T-cell (primary cell): ENCODE data around the gene ANO1. TPM values are rescaled to one million over a fixed set of nuclear protein-coding genes. Genes with fewer than 3 reads are reported as not detected.
"Not testable (repeated sequence)": the region's sequence is repeated elsewhere in the genome, so short reads cannot be mapped to it uniquely, and the experiment has no call there.

Experiments
- ATAC-seq, 4 experiments: fragments of 200-7000 bp in 3 of 4; fragments of 150-1000 bp in 1 of 4; cut with Tn5 transposase; replicated peaks in 1 of 4; 1 replicate in 3 of 4; 2 replicates in 1 of 4; pipeline ENCODE4 v1.10.0; 2021; ENCODE audit warnings: moderate library complexity in 3 of 4, mild to moderate bottlenecking in 2 of 4, moderate number of reproducible peaks in 1 of 4
- CTCF ChIA-PET, 2 donors: fragments of 300-600 bp; sonication (Branson Sonifier 250); formaldehyde crosslinking; loops; one replicate each; lab custom pipeline; 2022; ENCODE audit warnings: antibody characterized with exemption in 2 of 2; lab: Charles Lee
- POLR2A ChIA-PET, 2 donors: fragments of 300-600 bp; sonication (Branson Sonifier 250); formaldehyde crosslinking; loops; one replicate each; lab custom pipeline; 2022; ENCODE audit warnings: antibody characterized with exemption in 2 of 2; lab: Charles Lee
- DNase-seq, 35 experiments: peaks; one replicate each; pipeline versions ENCODE4 v3.0.0 to v3.0.0-alpha.2; 2013 to 2023
- H3K27ac ChIP-seq: one replicate; pipeline ENCODE4 v1.5.1; 2013; ENCODE audit warnings: low read length
- H3K27me3 ChIP-seq, 2 experiments: replicated peaks in 1 of 2; 1 replicate in 1 of 2; 2 replicates in 1 of 2; pipeline versions ENCODE4 v1.6.1 to v1.7.0; 2013; ENCODE audit warnings: low read length in 1 of 2, mixed read lengths in 1 of 2; ENCODE audit not compliant: control insufficient read depth in 2 of 2, insufficient read depth in 2 of 2; ENCODE audit errors: extremely low read depth in 1 of 2
- H3K36me3 ChIP-seq, 2 donors: 1 replicate in 1 of 2; 2 replicates in 1 of 2; pipeline versions ENCODE4 v1.6.1 to v1.7.0; 2013; ENCODE audit warnings: low read length in 1 of 2; ENCODE audit not compliant: control insufficient read depth in 2 of 2, insufficient read depth in 1 of 2; ENCODE audit errors: extremely low read depth in 1 of 2
- H3K4me1 ChIP-seq, 2 experiments: 1 replicate in 1 of 2; 2 replicates in 1 of 2; pipeline versions ENCODE4 v1.6.1 to v1.7.0; 2013; ENCODE audit warnings: low read length in 2 of 2, mixed read lengths in 1 of 2; ENCODE audit not compliant: insufficient read depth in 2 of 2, control insufficient read depth in 1 of 2; ENCODE audit errors: extremely low read depth in 1 of 2
- H3K4me3 ChIP-seq, 2 donors: 1 replicate in 1 of 2; 2 replicates in 1 of 2; pipeline versions ENCODE4 v1.5.1 to v1.7.0; 2013; ENCODE audit warnings: mild to moderate bottlenecking in 2 of 2, low read length in 1 of 2, moderate library complexity in 1 of 2; ENCODE audit not compliant: control insufficient read depth in 1 of 2; ENCODE audit errors: extremely low read depth in 1 of 2
- H3K9me3 ChIP-seq: 2 replicates; pipeline ENCODE4 v1.7.0; 2013
- H3K27ac Mint-ChIP-seq, 2 donors: one replicate each; pipeline ENCODE4 v1.8.0; 2020 to 2021; ENCODE audit warnings: mild to moderate bottlenecking in 2 of 2, mixed read lengths in 2 of 2
- H3K27me3 Mint-ChIP-seq, 2 donors: one replicate each; pipeline ENCODE4 v1.8.0; 2021 to 2022; ENCODE audit warnings: mixed read lengths in 2 of 2
- H3K36me3 Mint-ChIP-seq: one replicate; pipeline ENCODE4 v1.8.0; 2021; ENCODE audit warnings: mixed read lengths
- H3K4me1 Mint-ChIP-seq, 3 donors: one replicate each; pipeline ENCODE4 v1.8.0; 2020 to 2022; ENCODE audit warnings: mixed read lengths in 3 of 3, mild to moderate bottlenecking in 1 of 3
- H3K4me3 Mint-ChIP-seq, 3 donors: one replicate each; pipeline ENCODE4 v1.8.0; 2020 to 2022; ENCODE audit warnings: mild to moderate bottlenecking in 3 of 3, mixed read lengths in 3 of 3, moderate library complexity in 3 of 3
- H3K9me3 Mint-ChIP-seq, 3 donors: one replicate each; pipeline ENCODE4 v1.8.0; 2020 to 2022; ENCODE audit warnings: mixed read lengths in 3 of 3
- WGBS: methylation state at CpG from one replicate; pipeline ENCODE4 v1.1.5; 2013; ENCODE audit warnings: missing lambda C conversion rate; ENCODE audit not compliant: insufficient coverage; 5-methylcytosine and 5-hydroxymethylcytosine counted together
- total RNA-seq, 35 experiments: library from RNA in 6 of 35; stranded (reverse) in 6 of 35; fragments of 120-200 nt in 1 of 35; gene quantifications; one replicate each; pipeline versions ENCODE4 v1.2.1 to v1.2.4 and lab custom pipeline; 2013 to 2026

Gene ANO1
- total RNA-seq, 5 donors from 2014 or later (not counting 1 experiment from before 2014, with no cell fraction given), result 0.19 to 0.38 (median 0.33) TPM; not detected in 2

DNA sequence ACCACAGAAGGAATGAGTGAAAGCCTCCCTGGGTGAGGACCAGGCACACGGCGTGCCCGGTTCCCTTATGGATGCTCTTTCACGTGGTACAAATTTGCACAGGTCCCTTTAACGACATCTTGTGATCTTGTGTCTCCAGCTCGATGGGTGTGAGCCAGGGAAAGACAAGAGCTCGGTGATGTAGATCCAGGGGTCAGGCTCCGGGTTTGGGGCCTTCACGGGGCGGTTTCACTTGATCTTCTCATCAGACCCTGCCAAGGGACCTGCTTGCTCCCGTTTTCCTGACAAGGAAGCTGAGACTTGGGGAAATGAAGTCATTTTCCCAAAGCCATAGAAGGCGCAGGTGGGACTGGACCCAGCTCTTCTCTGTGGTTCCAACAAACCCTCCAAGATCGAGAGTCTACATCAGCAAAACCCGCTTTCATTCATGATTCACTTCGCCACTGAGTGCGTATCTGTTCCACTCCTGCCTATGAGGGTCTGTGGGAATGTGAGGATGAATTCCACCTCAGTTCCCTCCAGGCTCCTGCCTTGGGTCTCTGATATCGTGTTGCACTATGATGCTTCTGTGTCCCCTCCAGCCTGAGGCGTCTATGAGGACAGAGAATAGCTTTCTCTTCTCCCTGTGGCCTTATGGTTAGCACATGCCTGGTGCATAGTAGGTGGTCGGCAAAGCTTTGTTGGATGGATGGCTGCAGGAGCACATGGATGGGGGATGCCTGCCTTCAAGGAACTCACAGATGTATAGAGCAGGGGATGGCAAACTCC lies 45.0 kb upstream of the ANO1 start:
- no peak overlapping the region for H3K4me3 ChIP-seq
- Mint-ChIP-seq H3K27me3 (peaks cover 14 to 17% of the 10 kb centered on the region in 2 donors), H3K27ac (no peak overlapping the region), H3K9me3 (peaks cover under 1 to 7% (median under 1%) of the 10 kb centered on the region in 3 donors), H3K4me1 (no peaks in the 10 kb centered on the region), H3K36me3 (no peaks in the 10 kb centered on the region), H3K4me3 (no peak overlapping the region)
- 85% methylated on average over 13 of the region's 19 CpGs for WGBS
- no peaks in the 10 kb centered on the region for H3K4me1 ChIP-seq
- H3K9me3 ChIP-seq, result no peaks in the 10 kb centered on the region
- ChIA-PET POLR2A (interaction anchor here in 1 of 2 donors (0.7 kb wide), 1 partner anchor 15 kb away, joined by 3 read pairs; no protein-coding TSS in a partner anchor), CTCF (no interaction called here)
- no peak overlapping the region for H3K27ac ChIP-seq
- ATAC-seq, result no peak
- DNase-seq, result no peak
- peaks cover 0 to 30% of the 10 kb centered on the region in 2 experiments for H3K27me3 ChIP-seq
- H3K36me3 ChIP-seq, result no peaks in the 10 kb centered on the region

DNA sequence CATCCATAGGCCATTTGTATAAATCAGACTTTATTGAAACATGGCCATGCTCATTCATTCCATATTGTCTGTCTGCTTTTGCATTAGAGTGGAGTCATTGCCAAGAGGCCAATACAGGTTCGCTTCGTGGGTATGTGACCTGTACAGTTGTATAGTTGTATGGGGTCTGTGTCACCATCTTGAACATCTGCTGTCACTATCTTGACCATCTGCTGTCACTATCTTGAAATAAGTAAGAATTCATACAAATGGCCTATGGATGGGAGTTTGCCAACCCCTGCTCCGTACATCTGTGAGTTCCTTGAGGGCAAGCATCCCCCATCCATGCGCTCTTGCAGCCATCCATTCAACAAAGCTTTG lies 44.4 kb upstream of the ANO1 start:
- Mint-ChIP-seq H3K36me3 (no peaks in the 10 kb centered on the region), H3K27me3 (peaks cover 14 to 22% of the 10 kb centered on the region in 2 donors), H3K27ac (no peak overlapping the region), H3K4me1 (no peaks in the 10 kb centered on the region), H3K9me3 (peaks cover 3 to 11% (median 6%) of the 10 kb centered on the region in 3 donors), H3K4me3 (no peak overlapping the region)
- 67% methylated on average over 1 of the region's 4 CpGs for WGBS
- no peaks in the 10 kb centered on the region for H3K9me3 ChIP-seq
- no peak overlapping the region for H3K27ac ChIP-seq
- H3K36me3 ChIP-seq, result no peaks in the 10 kb centered on the region
- H3K4me3 ChIP-seq, result no peak overlapping the region
- ChIA-PET CTCF (no interaction called here), POLR2A (no interaction called here)
- no peak for DNase-seq
- no peak for ATAC-seq
- H3K27me3 ChIP-seq, result peaks cover 0 to 29% of the 10 kb centered on the region in 2 experiments
- H3K4me1 ChIP-seq, result no peaks in the 10 kb centered on the region

DNA sequence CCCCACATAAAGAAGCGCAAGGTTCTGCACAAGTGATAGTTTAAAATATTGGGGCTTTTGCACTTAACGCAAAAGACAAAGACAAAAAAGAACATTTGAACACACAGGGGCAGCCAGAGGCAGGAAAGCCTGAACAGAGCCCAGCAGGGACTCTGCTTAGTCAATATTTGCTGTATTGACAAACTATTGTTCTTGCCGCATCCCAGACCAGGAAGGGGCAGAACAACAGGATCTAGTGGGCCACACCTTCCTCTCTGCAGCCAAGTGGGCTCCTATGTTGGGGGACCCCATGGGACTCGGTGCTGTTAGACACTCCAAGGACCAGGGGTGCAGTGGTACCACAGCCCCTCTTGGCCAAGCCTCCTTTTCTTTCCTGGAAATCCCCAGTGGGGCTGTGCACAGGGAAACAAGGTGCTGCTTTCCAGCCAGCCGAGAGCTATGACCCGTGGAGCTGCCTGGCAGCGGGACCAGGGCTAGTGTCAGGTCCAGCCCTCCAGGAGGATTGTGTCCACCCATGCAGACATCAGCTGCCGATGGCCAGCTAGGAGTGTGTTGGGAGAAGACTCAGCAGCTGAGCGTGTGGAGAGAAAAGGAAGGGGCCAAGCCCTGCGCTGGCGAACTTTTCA lies 43.3 kb upstream of the ANO1 start:
- no peak for ATAC-seq
- Histone ChIP-seq H3K9me3 (peaks cover 2% of the 10 kb centered on the region), H3K4me3 (no peak overlapping the region), H3K36me3 (no peaks in the 10 kb centered on the region), H3K27ac (no peak overlapping the region), H3K4me1 (no peaks in the 10 kb centered on the region), H3K27me3 (peaks cover 0 to 25% of the 10 kb centered on the region in 2 experiments)
- CTCF ChIA-PET, result no interaction called here
- Mint-ChIP-seq H3K9me3 (peaks cover 3 to 14% (median 7%) of the 10 kb centered on the region in 3 donors), H3K27me3 (peaks cover 16 to 23% of the 10 kb centered on the region in 2 donors), H3K36me3 (no peaks in the 10 kb centered on the region), H3K27ac (no peak overlapping the region), H3K4me1 (no peaks in the 10 kb centered on the region), H3K4me3 (no peak overlapping the region)
- POLR2A ChIA-PET, result no interaction called here
- WGBS, result 61% methylated on average over 3 of the region's 11 CpGs
- DNase-seq, result no peak

DNA sequence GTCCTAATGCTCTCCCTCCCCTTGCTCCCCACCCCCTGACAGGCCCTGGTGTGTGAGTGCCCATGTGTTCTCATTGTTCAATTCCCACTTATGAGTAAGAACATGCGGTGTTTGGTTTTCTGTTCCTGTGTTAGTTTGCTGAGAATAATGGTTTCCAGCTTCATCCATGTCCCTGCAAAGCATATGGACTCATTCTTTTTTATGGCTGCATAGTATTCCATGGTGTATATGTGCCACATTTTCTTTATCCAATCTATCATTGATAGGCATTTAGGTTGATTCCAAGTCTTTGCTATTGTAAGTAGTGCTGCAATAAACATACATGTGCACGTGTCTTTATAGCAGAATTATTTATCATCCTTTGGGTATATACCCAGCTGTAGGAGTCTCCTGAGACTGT lies 42.5 kb upstream of the ANO1 start:
- H3K4me3 Mint-ChIP-seq, DNase-seq, H3K36me3 ChIP-seq, H3K27ac ChIP-seq, H3K4me3 ChIP-seq, ATAC-seq, CTCF ChIA-PET, H3K4me1 ChIP-seq, H3K4me1 Mint-ChIP-seq, H3K36me3 Mint-ChIP-seq, H3K27ac Mint-ChIP-seq, POLR2A ChIA-PET, H3K9me3 ChIP-seq: not testable (repeated sequence)
- H3K27me3 ChIP-seq, result peaks cover 0 to 24% of the 10 kb centered on the region in 2 experiments
- WGBS, result no CpG with 5 or more reads among the region's 2 CpGs
- H3K27me3 Mint-ChIP-seq, result peaks cover 24 to 27% of the 10 kb centered on the region in 2 donors
- peaks cover 3 to 14% (median 7%) of the 10 kb centered on the region in 3 donors for H3K9me3 Mint-ChIP-seq

DNA sequence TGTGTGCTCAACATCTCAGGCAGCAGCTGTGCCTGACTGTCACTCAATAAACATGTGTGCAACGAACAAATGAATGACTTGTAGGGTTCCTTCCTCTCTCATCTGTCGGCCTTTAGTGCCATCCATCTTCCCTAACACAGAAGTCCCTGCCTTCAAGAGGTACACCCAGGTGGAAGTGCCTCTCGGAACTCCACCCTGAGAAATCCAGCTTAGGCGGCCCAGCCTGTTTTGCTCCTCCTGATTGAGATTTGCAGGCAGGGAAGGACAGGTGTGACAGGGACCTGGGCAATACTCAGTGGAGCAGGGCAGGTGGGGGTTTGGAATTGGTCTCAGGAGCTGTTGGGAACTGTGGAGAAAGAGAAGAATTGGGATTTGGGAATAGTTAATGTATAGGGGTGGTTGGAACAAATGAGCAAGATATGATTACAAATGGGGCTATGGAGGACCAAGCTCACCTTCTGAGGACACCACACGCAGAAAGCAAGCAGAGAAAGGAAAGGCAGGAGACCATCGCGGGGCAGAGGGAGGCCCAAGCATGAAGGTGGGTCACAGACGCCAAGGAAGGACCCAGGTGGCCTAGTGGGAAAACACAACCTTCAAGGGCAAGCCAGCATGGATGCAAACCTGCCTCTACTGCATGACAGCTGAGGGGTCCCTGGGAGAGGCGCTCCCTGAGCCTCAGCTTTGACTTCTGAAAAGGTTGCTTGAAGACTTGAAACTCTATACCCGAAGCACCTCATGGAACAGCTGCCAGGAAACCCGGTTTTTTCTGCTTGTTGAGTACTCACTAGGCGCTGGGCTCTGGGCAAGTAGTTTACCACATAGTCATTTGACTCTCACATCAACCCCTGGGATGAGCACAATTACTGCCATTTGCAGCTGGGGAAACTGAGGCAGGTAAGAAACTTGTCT lies 40.9 kb upstream of the ANO1 start:
- H3K4me1 ChIP-seq, result no peaks in the 10 kb centered on the region
- WGBS, result 73% methylated on average over 10 of the region's 12 CpGs
- no peak for ATAC-seq
- H3K9me3 ChIP-seq, result peaks cover 2% of the 10 kb centered on the region
- no peak overlapping the region for H3K27ac Mint-ChIP-seq
- peaks cover 7 to 24% (median 11%) of the 10 kb centered on the region in 3 donors for H3K9me3 Mint-ChIP-seq
- H3K27me3 Mint-ChIP-seq, result peaks cover 21 to 27% of the 10 kb centered on the region in 2 donors
- no peak for DNase-seq
- H3K27me3 ChIP-seq, result peaks cover 0 to 24% of the 10 kb centered on the region in 2 experiments
- no peak overlapping the region for H3K4me3 Mint-ChIP-seq
- no peak overlapping the region for H3K27ac ChIP-seq
- POLR2A ChIA-PET, result no interaction called here
- CTCF ChIA-PET, result no interaction called here
- H3K4me3 ChIP-seq, result no peak overlapping the region
- H3K36me3 Mint-ChIP-seq, result peaks cover 1% of the 10 kb centered on the region
- H3K4me1 Mint-ChIP-seq, result no peaks in the 10 kb centered on the region
- no peaks in the 10 kb centered on the region for H3K36me3 ChIP-seq
